Activated CD4-positive, alpha-beta T cell treated with anti-CD3 and anti-CD28 coated beads, Interleukin-2, amount 10 ng/mL, durations not matched to agents 7 days and 5 days (primary cell): ENCODE data around the gene EIF5A. TPM values are rescaled to one million over a fixed set of nuclear protein-coding genes. Genes with fewer than 3 reads are reported as not detected.

Experiments used
- CTCF ChIA-PET: fragments of 350-600 bp; sonication (Branson Sonifier 250); formaldehyde crosslinking; loops from one replicate; lab custom pipeline; 2021; ENCODE audit warnings: antibody characterized with exemption; lab: Charles Lee
- POLR2A ChIA-PET: fragments of 350-600 bp; sonication (Branson Sonifier 250); formaldehyde crosslinking; loops from one replicate; lab custom pipeline; 2021; ENCODE audit warnings: antibody characterized with exemption; lab: Charles Lee
- DNase-seq: peaks from one replicate; pipeline ENCODE4 v3.0.0-alpha.2; 2020
- H3K27ac Mint-ChIP-seq: one replicate; pipeline ENCODE4 v1.8.0; 2021; ENCODE audit warnings: mild to moderate bottlenecking, moderate library complexity, mixed read lengths
- H3K27me3 Mint-ChIP-seq: one replicate; pipeline ENCODE4 v1.8.0; 2021; ENCODE audit warnings: mixed read lengths
- H3K36me3 Mint-ChIP-seq: one replicate; pipeline ENCODE4 v1.8.0; 2021; ENCODE audit warnings: low read depth, mixed read lengths
- H3K4me1 Mint-ChIP-seq: one replicate; pipeline ENCODE4 v1.8.0; 2021; ENCODE audit warnings: mixed read lengths
- H3K4me3 Mint-ChIP-seq: one replicate; pipeline ENCODE4 v1.8.0; 2021; ENCODE audit warnings: mild to moderate bottlenecking, moderate library complexity, mixed read lengths
- H3K9me3 Mint-ChIP-seq: one replicate; pipeline ENCODE4 v1.8.0; 2021; ENCODE audit warnings: mixed read lengths
- total RNA-seq, 2 experiments: library from RNA; stranded (reverse); gene quantifications; one replicate each; pipeline ENCODE4 v1.2.3, GENCODE V29; 2021

EIF5A gene
- total RNA-seq, 2 experiments from 2014 or later, result 470 to 502 TPM

GRCh38 chr17:7343250-7343649 lies 35.8 kb downstream of the EIF5A start:
- H3K4me1 Mint-ChIP-seq, result peaks cover 37% of the 10 kb centered on the region
- no peak overlapping the region for H3K27ac Mint-ChIP-seq
- ChIA-PET POLR2A (no interaction called here), CTCF (interaction anchor here (0.6 to 4.2 kb wide), 4 partner anchors 12 to 1907 kb away, joined by 3 to 19 read pairs (median 4); partner anchors contain the start of gene NEURL4)
- no peak for DNase-seq
- no peak overlapping the region for H3K4me3 Mint-ChIP-seq
- no peaks in the 10 kb centered on the region for H3K9me3 Mint-ChIP-seq
- peaks cover 64% of the 10 kb centered on the region for H3K36me3 Mint-ChIP-seq
- H3K27me3 Mint-ChIP-seq, result no peaks in the 10 kb centered on the region

DNA sequence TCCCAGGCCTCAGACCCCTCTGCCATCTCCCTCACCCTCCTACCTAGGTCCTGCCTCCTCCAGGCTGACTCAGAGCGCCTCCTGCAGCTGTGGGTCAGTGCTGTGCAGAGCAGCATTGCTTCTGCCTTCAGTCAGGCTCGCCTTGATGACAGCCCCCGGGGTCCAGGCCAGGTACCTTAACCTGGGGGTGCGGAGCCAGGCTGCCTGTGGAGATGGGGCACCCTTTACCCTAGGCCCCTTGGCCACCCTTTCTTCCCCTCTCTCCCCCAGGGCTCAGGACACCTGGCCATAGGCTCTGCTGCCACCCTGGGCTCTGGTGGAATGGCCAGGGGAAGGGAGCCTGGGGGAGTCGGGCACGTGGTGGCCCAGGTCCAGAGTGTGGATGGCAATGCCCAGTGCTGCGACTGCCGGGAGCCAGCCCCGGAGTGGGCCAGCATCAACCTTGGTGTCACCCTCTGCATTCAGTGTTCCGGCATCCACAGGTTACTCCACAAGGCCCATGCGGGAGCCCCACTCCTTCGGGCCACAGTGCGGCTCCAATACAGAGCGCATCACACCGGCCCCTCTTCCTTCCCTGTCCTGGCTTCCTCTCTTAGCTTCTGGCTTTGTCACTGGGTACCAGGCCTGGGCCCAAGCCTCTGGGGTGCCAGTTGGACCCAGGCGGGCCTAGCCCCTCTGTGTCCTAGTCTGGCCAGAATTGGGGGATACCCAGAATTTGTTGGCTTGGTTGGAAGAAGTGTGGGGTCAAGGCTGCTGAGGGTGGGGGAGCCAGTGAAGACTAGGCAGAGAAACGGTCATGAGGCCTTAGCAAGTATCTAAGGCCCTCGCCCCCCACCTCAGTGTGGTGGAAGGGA lies 39.6 kb downstream of the EIF5A start:
- Mint-ChIP-seq H3K27me3 (no peaks in the 10 kb centered on the region), H3K27ac (no peak overlapping the region), H3K36me3 (peaks cover 67% of the 10 kb centered on the region), H3K9me3 (no peaks in the 10 kb centered on the region), H3K4me3 (no peak overlapping the region), H3K4me1 (peaks cover 45% of the 10 kb centered on the region)
- ChIA-PET POLR2A (interaction anchor here (0.7 kb wide), 1 partner anchor 32 kb away, joined by 3 read pairs; the partner anchor contains the start of gene GPS2), CTCF (no interaction called here)
- DNase-seq, result no peak

DNA sequence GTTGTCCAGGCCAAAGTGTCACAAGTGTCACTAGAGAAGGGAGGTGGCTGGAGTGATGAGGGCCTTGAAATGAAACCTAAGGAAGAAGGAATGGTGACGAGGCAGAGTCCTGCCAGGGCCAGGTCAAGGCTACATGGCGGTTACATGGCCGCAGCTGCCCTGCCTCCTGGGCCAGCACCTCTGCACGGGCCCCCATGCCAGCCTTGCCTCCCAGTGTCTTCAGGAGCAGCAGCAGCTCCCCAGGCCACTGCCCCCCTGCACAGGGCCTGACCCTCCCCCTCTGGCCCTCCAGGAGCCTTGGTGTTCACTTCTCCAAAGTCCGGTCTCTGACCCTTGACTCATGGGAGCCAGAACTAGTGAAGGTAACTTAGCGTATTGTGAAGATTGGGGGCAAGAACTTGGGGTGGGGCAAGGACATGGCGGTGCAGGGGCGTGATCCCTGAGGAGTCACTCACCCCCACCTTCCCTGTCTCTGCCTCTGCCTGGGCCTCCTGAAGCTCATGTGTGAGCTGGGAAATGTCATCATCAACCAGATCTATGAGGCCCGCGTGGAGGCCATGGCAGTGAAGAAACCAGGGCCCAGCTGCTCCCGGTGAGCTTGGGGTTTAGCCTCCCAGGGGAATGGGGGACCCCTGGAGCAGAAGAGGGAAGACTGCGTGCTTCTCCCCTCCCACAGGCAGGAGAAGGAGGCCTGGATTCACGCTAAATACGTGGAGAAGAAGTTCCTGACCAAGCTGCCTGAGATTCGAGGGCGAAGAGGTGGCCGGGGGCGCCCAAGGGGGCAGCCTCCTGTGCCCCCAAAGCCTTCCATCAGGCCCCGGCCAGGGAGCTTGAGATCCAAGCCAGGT lies 40.4 kb downstream of the EIF5A start:
- H3K27ac Mint-ChIP-seq, result no peak overlapping the region
- ChIA-PET CTCF (interaction anchor here (1.1 to 4.8 kb wide), 3 partner anchors 11 to 213 kb away, joined by 3 to 29 read pairs (median 4); partner anchors contain the start of gene ACAP1), POLR2A (interaction anchor here (0.8 kb wide), 1 partner anchor 11 kb away, joined by 4 read pairs; the partner anchor contains the start of gene ACAP1)
- peaks cover 69% of the 10 kb centered on the region for H3K36me3 Mint-ChIP-seq
- no peaks in the 10 kb centered on the region for H3K9me3 Mint-ChIP-seq
- DNase-seq, result no peak
- peaks cover 52% of the 10 kb centered on the region for H3K4me1 Mint-ChIP-seq
- H3K27me3 Mint-ChIP-seq, result no peaks in the 10 kb centered on the region
- H3K4me3 Mint-ChIP-seq, result no peak overlapping the region

GRCh38 chr17:7348478-7349242 lies 41.2 kb downstream of the EIF5A start:
- peaks cover 67% of the 10 kb centered on the region for H3K36me3 Mint-ChIP-seq
- POLR2A ChIA-PET, result interaction anchor here (0.8 to 1.2 kb wide), 2 partner anchors 12 kb away, joined by 3 to 4 read pairs; partner anchors contain the start of gene ACAP1
- H3K27me3 Mint-ChIP-seq, result no peaks in the 10 kb centered on the region

GRCh38 chr17:7351665-7352502 lies 44.5 kb downstream of the EIF5A start, which contains the start of gene KCTD11:
Gene KCTD11 (plus strand): TSS chr17:7352162.
- ChIA-PET POLR2A (interaction anchor here (0.5 to 0.6 kb wide), 2 partner anchors 16 to 334 kb away, joined by 3 to 7 read pairs; no protein-coding TSS in a partner anchor), CTCF (interaction anchor here (0.9 to 5.0 kb wide), 8 partner anchors 11 to 84 kb away, joined by 3 to 45 read pairs (median 4); partner anchors contain the start of genes ACAP1, TMEM102 and TMEM256)
- no peaks in the 10 kb centered on the region for H3K27me3 Mint-ChIP-seq
- H3K9me3 Mint-ChIP-seq, result no peaks in the 10 kb centered on the region
- H3K4me3 Mint-ChIP-seq, result peak within 1 kb of the TSS; percentile 64
- peaks cover 48% of the 10 kb centered on the region for H3K36me3 Mint-ChIP-seq
- DNase-seq, result peak; percentile 76
- H3K4me1 Mint-ChIP-seq, result peaks cover 70% of the 10 kb centered on the region
- peak within 1 kb of the TSS; percentile 84 for H3K27ac Mint-ChIP-seq

More at GRCh38 chr17:7348478-7349242, 41.2 kb downstream of the EIF5A start:
- CTCF ChIA-PET, result interaction anchor here (0.7 to 4.8 kb wide), 5 partner anchors 12 to 212 kb away, joined by 3 to 29 read pairs (median 4); partner anchors contain the start of genes ACAP1 and NEURL4
- Mint-ChIP-seq H3K9me3 (no peaks in the 10 kb centered on the region), H3K4me1 (peaks cover 56% of the 10 kb centered on the region), H3K27ac (peak overlapping the region; percentile 57), H3K4me3 (no peak overlapping the region)
- no peak for DNase-seq

GRCh38 chr17:7352503-7352889 lies 45.1 kb downstream of the EIF5A start:
- Mint-ChIP-seq H3K36me3 (peaks cover 43% of the 10 kb centered on the region), H3K4me3 (peak overlapping the region; percentile 61), H3K4me1 (peaks cover 66% of the 10 kb centered on the region), H3K27me3 (no peaks in the 10 kb centered on the region), H3K27ac (peak overlapping the region; percentile 76), H3K9me3 (no peaks in the 10 kb centered on the region)
- ChIA-PET POLR2A (interaction anchor here (0.5 kb wide), 1 partner anchor 333 kb away, joined by 7 read pairs; no protein-coding TSS in a partner anchor), CTCF (interaction anchor here (1.6 to 5.0 kb wide), 4 partner anchors 16 to 208 kb away, joined by 5 to 45 read pairs (median 18); partner anchors contain the start of genes ACAP1 and TMEM102)
- peak; percentile 26 for DNase-seq

- peak overlapping the region; percentile 76 for H3K27ac Mint-ChIP-seq
- H3K4me3 Mint-ChIP-seq, result peak overlapping the region; percentile 61
- H3K27me3 Mint-ChIP-seq, result no peaks in the 10 kb centered on the region
- CTCF ChIA-PET, result interaction anchor here (1.6 to 5.0 kb wide), 3 partner anchors 23 to 208 kb away, joined by 5 to 45 read pairs (median 6); partner anchors contain the start of gene TMEM102
- no peak for DNase-seq
- peaks cover 65% of the 10 kb centered on the region for H3K4me1 Mint-ChIP-seq
- H3K9me3 Mint-ChIP-seq, result no peaks in the 10 kb centered on the region
- POLR2A ChIA-PET, result no interaction called here
- peaks cover 39% of the 10 kb centered on the region for H3K36me3 Mint-ChIP-seq
Measured at GRCh38 chr17:7352910-7353635, 45.6 kb downstream of the EIF5A start.

DNA sequence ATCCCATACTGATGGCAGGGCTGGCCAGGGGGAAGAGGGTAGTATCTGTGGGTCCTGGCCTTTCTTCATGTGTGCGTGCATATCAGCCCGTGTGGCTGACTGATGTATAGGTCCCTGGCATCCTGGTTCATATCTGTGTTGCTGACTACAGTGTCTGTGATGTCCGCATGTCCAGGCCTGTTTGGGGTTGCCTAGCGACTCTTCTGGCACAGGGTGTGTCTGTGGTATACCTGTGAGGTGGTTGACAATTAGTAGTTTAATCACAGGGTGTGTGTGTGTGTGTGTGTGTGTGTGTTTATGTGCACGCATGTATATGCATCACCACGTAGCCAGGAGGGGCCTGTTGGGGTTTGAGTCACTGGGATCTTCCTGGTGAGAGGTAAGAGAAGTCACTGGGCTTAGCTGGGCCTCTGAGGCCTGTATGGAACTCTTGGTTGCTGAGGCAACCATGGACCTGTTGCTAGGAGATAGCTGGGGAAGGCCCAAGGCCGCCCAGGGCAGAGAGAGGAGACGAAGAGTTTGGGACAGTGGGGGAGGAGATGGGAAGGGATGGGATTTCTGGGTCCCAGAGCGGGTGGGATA lies 46.9 kb downstream of the EIF5A start:
- Mint-ChIP-seq H3K36me3 (peaks cover 26% of the 10 kb centered on the region), H3K4me1 (peaks cover 54% of the 10 kb centered on the region), H3K27me3 (no peaks in the 10 kb centered on the region), H3K9me3 (no peaks in the 10 kb centered on the region), H3K27ac (peak overlapping the region; percentile 71), H3K4me3 (no peak overlapping the region)
- ChIA-PET CTCF (interaction anchor here (0.6 to 5.0 kb wide), 11 partner anchors 18 to 319 kb away, joined by 3 to 45 read pairs (median 6); partner anchors contain the start of genes ACAP1, TMEM102 and TNK1), POLR2A (no interaction called here)
- DNase-seq, result peak; percentile 30

DNA sequence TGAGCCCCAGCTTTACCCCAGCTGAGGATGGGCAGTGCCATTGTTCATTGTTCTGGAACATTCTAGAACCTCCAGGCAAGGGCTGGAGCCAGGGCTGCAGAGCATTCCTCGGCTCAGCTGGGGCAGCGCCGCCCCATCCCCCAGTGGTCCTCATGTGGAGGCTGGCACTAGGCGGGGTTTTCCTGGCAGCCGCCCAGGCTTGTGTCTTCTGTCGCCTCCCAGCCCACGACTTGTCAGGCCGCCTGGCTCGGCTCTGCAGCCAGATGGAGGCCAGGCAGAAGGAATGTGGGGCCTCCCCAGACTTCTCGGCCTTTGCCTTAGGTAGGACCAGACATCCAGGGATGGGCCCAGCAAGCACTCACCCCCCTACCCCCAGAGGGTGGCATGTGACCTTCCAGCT lies 47.6 kb downstream of the EIF5A start, which contains the start of gene TMEM95:
Gene TMEM95 (plus strand): TSS at position 104 of the 400 bp plus-strand sequence. CDS start 49 bp downstream, at position 153.
- Mint-ChIP-seq H3K9me3 (no peaks in the 10 kb centered on the region), H3K27me3 (no peaks in the 10 kb centered on the region), H3K27ac (peak within 1 kb of the TSS; percentile 71), H3K4me1 (peaks cover 47% of the 10 kb centered on the region), H3K4me3 (no peak within 1 kb of the TSS), H3K36me3 (peaks cover 19% of the 10 kb centered on the region)
- ChIA-PET POLR2A (no interaction called here), CTCF (interaction anchor here (0.7 to 5.0 kb wide), 15 partner anchors 17 to 318 kb away, joined by 3 to 45 read pairs (median 5); partner anchors contain the start of genes ACAP1, NEURL4, SPEM2 and TMEM102)
- no peak for DNase-seq

DNA sequence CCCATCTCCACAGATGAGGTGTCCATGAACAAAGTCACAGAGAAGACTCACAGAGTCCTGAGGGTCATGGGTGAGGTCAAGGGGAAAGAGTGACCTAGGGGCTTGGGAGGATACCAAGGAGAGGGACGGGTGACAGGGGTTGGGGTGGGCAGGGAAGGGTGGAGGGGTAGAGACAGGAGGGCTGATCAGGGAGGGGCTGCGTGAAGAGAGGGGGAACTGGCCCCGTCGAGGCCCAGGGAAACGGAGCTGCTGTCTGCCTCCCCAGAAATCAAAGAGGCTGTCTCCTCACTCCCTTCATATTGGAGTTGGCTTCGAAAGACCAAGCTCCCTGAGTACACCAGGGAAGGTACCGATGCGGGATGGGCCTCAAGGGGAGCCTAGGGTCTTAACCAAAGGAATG lies 48.1 kb downstream of the EIF5A start:
- ChIA-PET CTCF (interaction anchor here (0.6 to 5.0 kb wide), 28 partner anchors 12 to 332 kb away, joined by 3 to 45 read pairs (median 4); partner anchors contain the start of genes ACAP1, MPDU1, NEURL4 and SPEM2), POLR2A (interaction anchor here (1.1 kb wide), 1 partner anchor 19 kb away, joined by 4 read pairs; the partner anchor contains the start of gene ACAP1)
- Mint-ChIP-seq H3K27me3 (no peaks in the 10 kb centered on the region), H3K9me3 (no peaks in the 10 kb centered on the region), H3K4me3 (no peak overlapping the region), H3K36me3 (peaks cover 19% of the 10 kb centered on the region), H3K4me1 (peaks cover 43% of the 10 kb centered on the region), H3K27ac (no peak overlapping the region)
- no peak for DNase-seq
